Bronchial epithelial cell (primary cell): ENCODE data around the gene TMEM174. TPM values are rescaled to one million over a fixed set of nuclear protein-coding genes. Genes with fewer than 3 reads are reported as not detected.

Experiments
- DNase-seq: peaks from one replicate; pipeline ENCODE4 v3.0.0-alpha.2; 2010; ENCODE audit warnings: low read depth
- FAIRE-seq: peaks from 2 replicates; lab custom pipeline; 2011; peaks lifted over from hg19 to GRCh38; lab: Jason Lieb, UNC
- H3K27me3 ChIP-seq: 2 replicates; pipeline ENCODE4 v1.5.1; 2011; ENCODE audit warnings: low read length; ENCODE audit not compliant: control insufficient read depth, insufficient read depth
- H3K36me3 ChIP-seq: 2 replicates; pipeline ENCODE4 v1.5.1; 2011; ENCODE audit warnings: low read length; ENCODE audit not compliant: control insufficient read depth, insufficient read depth
- H3K4me3 ChIP-seq: 2 replicates; pipeline ENCODE4 v1.5.1; 2011; ENCODE audit warnings: mild to moderate bottlenecking, low read depth, low read length, control low read depth
- CTCF ChIP-seq: IDR thresholded peaks from 2 replicates; pipeline ENCODE4 v1.5.1; 2011; ENCODE audit warnings: mild to moderate bottlenecking, moderate library complexity, low read length, control low read depth, inconsistent platforms; ENCODE audit not compliant: insufficient read depth, severe bottlenecking
- total RNA-seq: library from RNA; depleted of rRNA; stranded (reverse); fragments of >200 nt; gene quantifications from 2 replicates; pipeline ENCODE4 v1.2.1, GENCODE V29; 2014

The TMEM174 gene
- total RNA-seq, 1 donor from 2014 or later: not detected

GRCh38 chr5:73179730-73180129 is 6.7 kb downstream of the TMEM174 start:
- Histone ChIP-seq H3K36me3 (no peaks in the 10 kb centered on the region), H3K27me3 (peaks cover 8% of the 10 kb centered on the region), H3K4me3 (no peak overlapping the region)
- TF ChIP-seq CTCF: no peak
- DNase-seq (no peak), FAIRE-seq (no peak)

- TF ChIP-seq CTCF: no peak
- DNase-seq (no peak), FAIRE-seq (no peak)
- H3K4me3 ChIP-seq: no peak overlapping the region
- H3K36me3 ChIP-seq: no peaks in the 10 kb centered on the region
- peaks cover 6% of the 10 kb centered on the region for H3K27me3 ChIP-seq
Measured at GRCh38 chr5:73180566-73180965, 7.6 kb downstream of the TMEM174 start.

GRCh38 chr5:73182307-73182706 is 9.3 kb downstream of the TMEM174 start:
- DNase-seq: no peak
- H3K4me3 ChIP-seq: no peak overlapping the region
- no peak for FAIRE-seq
- no peak for TF ChIP-seq CTCF
- H3K27me3 ChIP-seq: peaks cover 4% of the 10 kb centered on the region
- no peaks in the 10 kb centered on the region for H3K36me3 ChIP-seq

GRCh38 chr5:73183000-73183399 is 10.0 kb downstream of the TMEM174 start:
- FAIRE-seq (no peak), DNase-seq (no peak)
- Histone ChIP-seq H3K36me3 (no peaks in the 10 kb centered on the region), H3K27me3 (peaks cover 4% of the 10 kb centered on the region), H3K4me3 (no peak overlapping the region)
- no peak for TF ChIP-seq CTCF

- FAIRE-seq (no peak), DNase-seq (no peak)
- Histone ChIP-seq H3K27me3 (peaks cover 4% of the 10 kb centered on the region), H3K4me3 (no peak overlapping the region), H3K36me3 (no peaks in the 10 kb centered on the region)
- no peak for TF ChIP-seq CTCF
Measured at GRCh38 chr5:73183481-73183891, 10.5 kb downstream of the TMEM174 start.

GRCh38 chr5:73186976-73187375 is 14.0 kb downstream of the TMEM174 start:
- no peak overlapping the region for H3K4me3 ChIP-seq
- no peak for TF ChIP-seq CTCF
- FAIRE-seq: no peak
- DNase-seq: no peak
- H3K27me3 ChIP-seq: peaks cover 6% of the 10 kb centered on the region
- H3K36me3 ChIP-seq: no peaks in the 10 kb centered on the region
